ENCODE measurements around the gene MCRS1.

Gene MCRS1

GRCh38 chr12:49567611-49568441 lies at the start of gene MCRS1 (continued):
- TF ChIP-seq SCRT2 (tag by site-specific recombination; IDR thresholded peaks at IDR 0.05) (no peak), ZFHX2 (tag by site-specific recombination; conservative IDR thresholded peaks at IDR 0.05) (peak; percentile 63; the same call in 1 of the 2 replicates), ZBTB11 (tag by site-specific recombination; conservative IDR thresholded peaks at IDR 0.05; ENCODE audit: low read depth) (peak; percentile 96), ZBTB10 (tag by site-specific recombination; IDR thresholded peaks at IDR 0.05) (peak; percentile 100), ZNF501 (tag by site-specific recombination; IDR thresholded peaks at IDR 0.05) (peak; percentile 65; the same call in 1 of the 2 replicates), KLF10 (tag by site-specific recombination; IDR thresholded peaks at IDR 0.05) (peak; percentile 81), ZBTB21 (tag by site-specific recombination; IDR thresholded peaks at IDR 0.05) (peak; percentile 68; the same call in 1 of the 2 replicates), OSR2 (tag by site-specific recombination; IDR thresholded peaks at IDR 0.05) (peak; percentile 94), GLI4 (tag by site-specific recombination; IDR thresholded peaks at IDR 0.05) (no peak), ZNF837 (tag by site-specific recombination; IDR thresholded peaks at IDR 0.05) (no peak), ZNF670 (tag by site-specific recombination; IDR thresholded peaks at IDR 0.05; ENCODE audit: low read depth) (no peak), ZNF324 (tag by site-specific recombination; IDR thresholded peaks at IDR 0.05) (peak; percentile 82; the same call in 1 of the 2 replicates), PRDM1 (tag by site-specific recombination; IDR thresholded peaks at IDR 0.05) (peak; percentile 72; the same call in 1 of the 2 replicates), ZNF76 (tag by site-specific recombination; IDR thresholded peaks at IDR 0.05; ENCODE audit: borderline replicate concordance, low read depth) (peak; percentile 68; the same call in 1 of the 2 replicates), SP2 (tag by site-specific recombination; IDR thresholded peaks at IDR 0.05) (peak; percentile 93), ZBTB7A (tag by site-specific recombination; IDR thresholded peaks at IDR 0.05; ENCODE audit: low read depth) (peak; percentile 97; the same call in 1 of the 2 replicates), HOXA7 (CRISPR knock-in tag; IDR thresholded peaks at IDR 0.05; ENCODE audit: borderline replicate concordance) (no peak), YY2 (tag by site-specific recombination; IDR thresholded peaks at IDR 0.05) (0 out of 2 replicates have a peak, but pooled peaks have one; percentile 32), ZNF580 (tag by site-specific recombination; IDR thresholded peaks at IDR 0.05) (peak; percentile 100), SP3 (tag by site-specific recombination; IDR thresholded peaks at IDR 0.05) (peak; percentile 96), ZBTB48 (tag by site-specific recombination; IDR thresholded peaks at IDR 0.05) (0 out of 2 replicates have a peak, but pooled peaks have one; percentile 29), ZNF391 (tag by site-specific recombination; IDR thresholded peaks at IDR 0.05; ENCODE audit: borderline replicate concordance, low read depth) (0 out of 2 replicates have a peak, but pooled peaks have one; percentile 12), ZNF16 (tag by site-specific recombination; IDR thresholded peaks at IDR 0.05; ENCODE audit: low read depth) (no peak), KLF7 (tag by site-specific recombination; IDR thresholded peaks at IDR 0.05; ENCODE audit: borderline replicate concordance) (peak; percentile 89)
- TF ChIP-seq, protein P1, sequence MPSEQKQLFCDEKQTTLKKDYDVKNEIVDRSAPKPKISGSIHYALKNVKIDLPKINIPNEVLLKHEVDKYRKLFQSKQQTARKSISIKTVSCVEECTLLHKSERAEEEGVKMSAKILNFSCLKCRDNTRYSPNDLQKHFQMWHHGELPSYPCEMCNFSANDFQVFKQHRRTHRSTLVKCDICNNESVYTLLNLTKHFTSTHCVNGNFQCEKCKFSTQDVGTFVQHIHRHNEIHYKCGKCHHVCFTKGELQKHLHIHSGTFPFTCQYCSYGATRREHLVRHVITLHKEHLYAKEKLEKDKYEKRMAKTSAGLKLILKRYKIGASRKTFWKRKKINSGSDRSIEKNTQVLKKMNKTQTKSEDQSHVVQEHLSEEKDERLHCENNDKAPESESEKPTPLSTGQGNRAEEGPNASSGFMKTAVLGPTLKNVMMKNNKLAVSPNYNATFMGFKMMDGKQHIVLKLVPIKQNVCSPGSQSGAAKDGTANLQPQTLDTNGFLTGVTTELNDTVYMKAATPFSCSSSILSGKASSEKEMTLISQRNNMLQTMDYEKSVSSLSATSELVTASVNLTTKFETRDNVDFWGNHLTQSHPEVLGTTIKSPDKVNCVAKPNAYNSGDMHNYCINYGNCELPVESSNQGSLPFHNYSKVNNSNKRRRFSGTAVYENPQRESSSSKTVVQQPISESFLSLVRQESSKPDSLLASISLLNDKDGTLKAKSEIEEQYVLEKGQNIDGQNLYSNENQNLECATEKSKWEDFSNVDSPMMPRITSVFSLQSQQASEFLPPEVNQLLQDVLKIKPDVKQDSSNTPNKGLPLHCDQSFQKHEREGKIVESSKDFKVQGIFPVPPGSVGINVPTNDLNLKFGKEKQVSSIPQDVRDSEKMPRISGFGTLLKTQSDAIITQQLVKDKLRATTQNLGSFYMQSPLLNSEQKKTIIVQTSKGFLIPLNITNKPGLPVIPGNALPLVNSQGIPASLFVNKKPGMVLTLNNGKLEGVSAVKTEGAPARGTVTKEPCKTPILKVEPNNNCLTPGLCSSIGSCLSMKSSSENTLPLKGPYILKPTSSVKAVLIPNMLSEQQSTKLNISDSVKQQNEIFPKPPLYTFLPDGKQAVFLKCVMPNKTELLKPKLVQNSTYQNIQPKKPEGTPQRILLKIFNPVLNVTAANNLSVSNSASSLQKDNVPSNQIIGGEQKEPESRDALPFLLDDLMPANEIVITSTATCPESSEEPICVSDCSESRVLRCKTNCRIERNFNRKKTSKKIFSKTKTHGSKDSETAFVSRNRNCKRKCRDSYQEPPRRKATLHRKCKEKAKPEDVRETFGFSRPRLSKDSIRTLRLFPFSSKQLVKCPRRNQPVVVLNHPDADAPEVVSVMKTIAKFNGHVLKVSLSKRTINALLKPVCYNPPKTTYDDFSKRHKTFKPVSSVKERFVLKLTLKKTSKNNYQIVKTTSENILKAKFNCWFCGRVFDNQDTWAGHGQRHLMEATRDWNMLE (tag by site-specific recombination; conservative IDR thresholded peaks at IDR 0.05; ENCODE audit: low read depth): peak; percentile 99
- TF ChIP-seq, protein P2, sequence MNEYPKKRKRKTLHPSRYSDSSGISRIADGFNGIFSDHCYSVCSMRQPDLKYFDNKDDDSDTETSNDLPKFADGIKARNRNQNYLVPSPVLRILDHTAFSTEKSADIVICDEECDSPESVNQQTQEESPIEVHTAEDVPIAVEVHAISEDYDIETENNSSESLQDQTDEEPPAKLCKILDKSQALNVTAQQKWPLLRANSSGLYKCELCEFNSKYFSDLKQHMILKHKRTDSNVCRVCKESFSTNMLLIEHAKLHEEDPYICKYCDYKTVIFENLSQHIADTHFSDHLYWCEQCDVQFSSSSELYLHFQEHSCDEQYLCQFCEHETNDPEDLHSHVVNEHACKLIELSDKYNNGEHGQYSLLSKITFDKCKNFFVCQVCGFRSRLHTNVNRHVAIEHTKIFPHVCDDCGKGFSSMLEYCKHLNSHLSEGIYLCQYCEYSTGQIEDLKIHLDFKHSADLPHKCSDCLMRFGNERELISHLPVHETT (tag by site-specific recombination; IDR thresholded peaks at IDR 0.05): 0 out of 2 replicates have a peak, but pooled peaks have one; percentile 47
